GM19372 (cell line): ENCODE results near the gene SBNO1.
A peak's percentile ranks its signal among the peaks of the same experiment; 100 is the strongest.

ENCODE experiments used
- ATAC-seq: cut with Tn5 transposase; IDR thresholded peaks from one replicate; pipeline ENCODE4 v1.9.1; 2021; ENCODE audit warnings: mild to moderate bottlenecking, low read depth, moderate library complexity; ENCODE audit not compliant: unreplicated experiment

SBNO1 gene

GRCh38 chr12:123278101-123278627, 86.5 kb downstream of the SBNO1 start:
- ATAC-seq = peak; percentile 70

GRCh38 chr12:123273166-123273565, 91.5 kb downstream of the SBNO1 start:
- ATAC-seq = no peak

GRCh38 chr12:123271001-123271668, 93.5 kb downstream of the SBNO1 start:
- ATAC-seq = peak; percentile 63

GRCh38 chr12:123270214-123271000, 94.2 kb downstream of the SBNO1 start:
- ATAC-seq = no peak

- no peak for ATAC-seq
These were observed 94.8 kb downstream of the SBNO1 start for GRCh38 chr12:123269896-123270213.

GRCh38 chr12:123269395-123269892, 95.2 kb downstream of the SBNO1 start:
- ATAC-seq = no peak

- no peak for ATAC-seq
These were observed 95.8 kb downstream of the SBNO1 start for GRCh38 chr12:123268850-123269249.

GRCh38 chr12:123267991-123268843, 96.4 kb downstream of the SBNO1 start:
- ATAC-seq = no peak

GRCh38 chr12:123267335-123267920, 97.2 kb downstream of the SBNO1 start:
- ATAC-seq = no peak

- no peak for ATAC-seq
These were observed 97.9 kb downstream of the SBNO1 start for GRCh38 chr12:123266679-123267277.

GRCh38 chr12:123265851-123266678, 98.6 kb downstream of the SBNO1 start:
- no peak for ATAC-seq

GRCh38 chr12:123264642-123265041, 100.0 kb downstream of the SBNO1 start:
- no peak for ATAC-seq

GRCh38 chr12:123263196-123263817, 101.3 kb downstream of the SBNO1 start:
- no peak for ATAC-seq

GRCh38 chr12:123261196-123261595, 103.5 kb downstream of the SBNO1 start:
- ATAC-seq = no peak

GRCh38 chr12:123260081-123260480, 104.6 kb downstream of the SBNO1 start:
- ATAC-seq = no peak

- no peak for ATAC-seq
These were observed 106.1 kb downstream of the SBNO1 start for GRCh38 chr12:123258593-123258992.

GRCh38 chr12:123254853-123255446, 109.7 kb downstream of the SBNO1 start:
- ATAC-seq = no peak
